ENCODE data around the gene TDRD7.

DNA sequence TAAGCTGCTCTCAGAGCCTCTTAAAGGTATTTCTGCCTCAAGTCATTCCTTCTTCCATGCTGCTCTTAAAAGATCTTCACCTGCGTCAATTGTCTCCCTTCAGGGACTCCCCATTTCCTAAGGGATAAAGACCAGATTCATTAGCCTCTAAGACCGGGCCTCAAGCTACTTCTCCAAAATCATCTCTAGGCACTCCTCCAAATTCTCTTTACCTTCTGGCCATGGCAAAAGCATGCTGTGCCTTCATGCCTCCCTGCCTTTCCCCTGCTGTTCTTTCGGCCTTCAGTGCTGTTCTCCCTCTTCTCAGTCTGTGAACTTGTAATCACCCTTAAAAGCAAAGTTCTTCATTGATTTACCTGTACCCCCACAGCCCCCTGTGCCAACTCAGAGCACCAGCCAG, 93.9 kb downstream of the TDRD7 start:
- TF ChIP-seq POLR2A (IDR thresholded peaks at IDR 0.05) = no peak
- no peak for TF ChIP-seq CTCF (IDR thresholded peaks at IDR 0.05)
